GM12878 (cell line): ENCODE data around the gene HENMT1. TPM values are rescaled to one million over a fixed set of nuclear protein-coding genes. Genes with fewer than 3 reads are reported as not detected.

Source experiments
- CBX3 ChIP-seq: fragments of 200-600 bp; sonication (generic); IDR thresholded peaks from 2 replicates; pipeline ENCODE4 v1.6.1; 2016; ENCODE audit warnings: low read depth, borderline replicate concordance
- FOXK2 ChIP-seq: fragments of 450-650 bp; IDR thresholded peaks from 2 replicates; pipeline ENCODE4 v1.6.1; 2017; ENCODE audit warnings: mild to moderate bottlenecking, moderate library complexity
- IKZF2 ChIP-seq, 2 experiments: fragments of 450-650 bp; IDR thresholded peaks; 2 replicates each; pipeline ENCODE4 v1.6.1; 2017; ENCODE audit warnings: mild to moderate bottlenecking in 2 of 2, moderate library complexity in 2 of 2
- KAT2A ChIP-seq: conservative IDR thresholded peaks from 2 replicates; pipeline ENCODE4 v1.6.1; 2011; ENCODE audit warnings: low read depth, low read length; ENCODE audit not compliant: control insufficient read depth
- NFIC ChIP-seq: IDR thresholded peaks from 2 replicates; pipeline ENCODE4 v1.6.1; 2012; ENCODE audit warnings: low read depth, mild to moderate bottlenecking, inconsistent platforms, low read length, moderate library complexity
- NR2C2 ChIP-seq: IDR thresholded peaks from 2 replicates; pipeline ENCODE4 v1.6.1; 2011; ENCODE audit warnings: borderline replicate concordance, low read depth; ENCODE audit not compliant: control insufficient read depth, insufficient read length
- POLR2A ChIP-seq: IDR thresholded peaks from 2 replicates; pipeline ENCODE4 v1.6.1; 2011; ENCODE audit warnings: low read depth, mild to moderate bottlenecking, low read length
- RFX5 ChIP-seq: IDR thresholded peaks from 2 replicates; pipeline ENCODE4 v1.6.1; 2011; ENCODE audit warnings: low read depth, low read length, improper control_type of control experiment
- RUNX3 ChIP-seq: IDR thresholded peaks from 2 replicates; pipeline ENCODE4 v1.6.1; 2012; ENCODE audit warnings: low read length, inconsistent platforms
- SP1 ChIP-seq: IDR thresholded peaks from one replicate; pipeline ENCODE4 v1.6.1; 2011; ENCODE audit warnings: low read depth, low read length
- SREBF1 ChIP-seq: IDR thresholded peaks from 2 replicates; pipeline ENCODE4 v1.6.1; 2012; ENCODE audit warnings: mild to moderate bottlenecking, low read length
- STAT3 ChIP-seq: IDR thresholded peaks from 2 replicates; pipeline ENCODE4 v1.6.1; 2011; ENCODE audit warnings: low read depth, low read length, improper control_type of control experiment
- SUZ12 ChIP-seq: fragments of 200-600 bp; sonication (generic); IDR thresholded peaks from one replicate; pipeline ENCODE4 v1.6.1; 2018; ENCODE audit warnings: antibody characterized with exemption, mild to moderate bottlenecking; ENCODE audit not compliant: unreplicated experiment
- TBL1XR1 ChIP-seq: IDR thresholded peaks from 2 replicates; pipeline ENCODE4 v1.6.1; 2012; ENCODE audit warnings: low read depth, low read length, improper control_type of control experiment
- YY1 ChIP-seq: IDR thresholded peaks from 2 replicates; pipeline ENCODE4 v1.6.1; 2011; ENCODE audit warnings: low read depth, mild to moderate bottlenecking, low read length
- ZNF24 ChIP-seq: fragments of 450-650 bp; IDR thresholded peaks from 2 replicates; pipeline ENCODE4 v1.6.1; 2017; ENCODE audit warnings: antibody characterized with exemption, mild to moderate bottlenecking
- ZNF622 ChIP-seq: fragments of 450-650 bp; IDR thresholded peaks from 2 replicates; pipeline ENCODE4 v1.6.1; 2017; ENCODE audit warnings: mild to moderate bottlenecking, inconsistent platforms
- ZSCAN29 ChIP-seq: fragments of 450-650 bp; IDR thresholded peaks from 2 replicates; pipeline ENCODE4 v1.6.1; 2017; ENCODE audit warnings: mild to moderate bottlenecking, moderate library complexity
- polyA plus RNA-seq, 11 experiments: library from polyadenylated mRNA; depleted of rRNA in 4 of 11; unstranded in 6 of 11; stranded (reverse) in 5 of 11; fragments of >200 nt; fragmentation: Nextera tagmentation in 4 of 11; fragmentation: Illumina TruSeq in 1 of 11; extraction: Ambion mirVana in 4 of 11; extraction: Trizol in 1 of 11; gene quantifications; 1 replicate in 1 of 11; 2 replicates in 10 of 11; pipeline versions ENCODE4 v1.2.1 to v1.2.3, GENCODE V29; 2011 to 2016; ENCODE audit warnings: inconsistent platforms in 2 of 11, missing spikeins in 2 of 11, low read depth in 1 of 11
- total RNA-seq, 4 experiments: library from RNA; depleted of rRNA in 3 of 4; stranded (reverse); fragments of >200 nt in 3 of 4; fragmentation: Illumina TruSeq in 1 of 4; extraction: Trizol in 1 of 4; gene quantifications; 2 replicates each; pipeline versions ENCODE4 v1.2.1 to v1.2.3, GENCODE V29; 2013 to 2021
- TF ChIP-seq, protein P1 (sequence below): IDR thresholded peaks from 2 replicates; pipeline ENCODE4 v1.6.1; 2011; ENCODE audit warnings: borderline replicate concordance, low read depth, mild to moderate bottlenecking, moderate library complexity, low read length; ENCODE audit not compliant: insufficient read depth, poor library complexity, severe bottlenecking
- TF ChIP-seq, protein P2 (sequence below): IDR thresholded peaks from 2 replicates; pipeline ENCODE4 v1.6.1; 2012; ENCODE audit warnings: improper control_type of control experiment, low read depth, low read length; ENCODE audit not compliant: insufficient replicate concordance
- TF ChIP-seq, protein P3 (sequence below): IDR thresholded peaks from 2 replicates; pipeline ENCODE4 v1.6.1; 2011; ENCODE audit warnings: low read depth, low read length, improper control_type of control experiment, borderline replicate concordance
- TF ChIP-seq, protein P4 (sequence below): IDR thresholded peaks from 2 replicates; pipeline ENCODE4 v1.6.1; 2012; ENCODE audit warnings: low read length, inconsistent platforms

The HENMT1 gene
- total and polyA plus RNA-seq, 10 of the 15 experiments (the other 5 are each of a cell fraction or from before 2014, with no cell fraction given): 4.4 to 15.6 (median 10.4) TPM

DNA sequence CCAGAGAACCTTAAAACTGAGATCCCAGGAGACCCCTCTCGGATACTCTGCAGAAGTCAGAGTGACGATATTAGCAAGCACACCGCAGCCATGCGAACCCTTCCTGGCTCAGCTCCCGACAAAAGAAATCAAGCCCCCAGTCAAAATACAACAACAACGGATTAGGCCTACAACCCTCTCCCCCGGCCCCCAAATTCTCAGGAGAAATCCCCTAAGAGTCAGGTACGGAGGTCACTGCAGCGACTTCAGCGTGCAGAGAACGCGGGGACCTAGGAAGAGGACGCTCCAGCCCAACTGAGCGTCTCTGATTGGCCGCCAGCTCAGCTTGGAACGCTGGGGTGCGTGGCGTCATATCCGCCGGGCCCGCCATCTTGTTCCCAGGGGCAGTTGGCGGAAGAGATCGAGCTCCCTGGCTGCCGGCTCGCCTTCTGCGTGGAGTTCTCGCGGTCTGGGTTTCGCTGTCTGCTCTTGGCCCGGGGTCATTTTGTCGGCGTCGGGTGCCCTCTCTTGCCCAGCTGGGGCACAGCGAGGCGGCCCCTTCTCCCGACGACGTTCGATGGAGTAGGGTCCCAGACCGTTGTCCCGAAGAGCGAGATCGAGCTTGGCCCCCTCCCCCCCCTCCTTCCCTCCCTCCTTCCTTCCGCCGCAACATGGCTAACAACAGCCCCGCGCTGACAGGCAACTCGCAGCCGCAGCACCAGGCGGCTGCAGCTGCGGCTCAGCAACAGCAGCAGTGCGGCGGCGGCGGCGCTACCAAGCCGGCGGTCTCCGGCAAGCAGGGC lies 31.2 kb upstream of the HENMT1 start, which contains the start of gene PRPF38B (continued):
- TF ChIP-seq NFIC: no peak
- peak; percentile 99 for TF ChIP-seq POLR2A
- peak in 1 of 2 experiments; percentile 21; a peak in 1 of 4 replicates for TF ChIP-seq IKZF2 (IDR thresholded peaks at IDR 0.05)
- TF ChIP-seq SREBF1: no peak
- TF ChIP-seq YY1: peak; percentile 98
- TF ChIP-seq SP1: peak; percentile 26
- TF ChIP-seq ZNF24: no peak
- TF ChIP-seq, protein P1, sequence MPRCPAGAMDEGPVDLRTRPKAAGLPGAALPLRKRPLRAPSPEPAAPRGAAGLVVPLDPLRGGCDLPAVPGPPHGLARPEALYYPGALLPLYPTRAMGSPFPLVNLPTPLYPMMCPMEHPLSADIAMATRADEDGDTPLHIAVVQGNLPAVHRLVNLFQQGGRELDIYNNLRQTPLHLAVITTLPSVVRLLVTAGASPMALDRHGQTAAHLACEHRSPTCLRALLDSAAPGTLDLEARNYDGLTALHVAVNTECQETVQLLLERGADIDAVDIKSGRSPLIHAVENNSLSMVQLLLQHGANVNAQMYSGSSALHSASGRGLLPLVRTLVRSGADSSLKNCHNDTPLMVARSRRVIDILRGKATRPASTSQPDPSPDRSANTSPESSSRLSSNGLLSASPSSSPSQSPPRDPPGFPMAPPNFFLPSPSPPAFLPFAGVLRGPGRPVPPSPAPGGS: no peak
- no peak for TF ChIP-seq SUZ12
- peak; percentile 54 for TF ChIP-seq RUNX3
- TF ChIP-seq TBL1XR1: no peak
- no peak for TF ChIP-seq FOXK2
- TF ChIP-seq, protein P2, sequence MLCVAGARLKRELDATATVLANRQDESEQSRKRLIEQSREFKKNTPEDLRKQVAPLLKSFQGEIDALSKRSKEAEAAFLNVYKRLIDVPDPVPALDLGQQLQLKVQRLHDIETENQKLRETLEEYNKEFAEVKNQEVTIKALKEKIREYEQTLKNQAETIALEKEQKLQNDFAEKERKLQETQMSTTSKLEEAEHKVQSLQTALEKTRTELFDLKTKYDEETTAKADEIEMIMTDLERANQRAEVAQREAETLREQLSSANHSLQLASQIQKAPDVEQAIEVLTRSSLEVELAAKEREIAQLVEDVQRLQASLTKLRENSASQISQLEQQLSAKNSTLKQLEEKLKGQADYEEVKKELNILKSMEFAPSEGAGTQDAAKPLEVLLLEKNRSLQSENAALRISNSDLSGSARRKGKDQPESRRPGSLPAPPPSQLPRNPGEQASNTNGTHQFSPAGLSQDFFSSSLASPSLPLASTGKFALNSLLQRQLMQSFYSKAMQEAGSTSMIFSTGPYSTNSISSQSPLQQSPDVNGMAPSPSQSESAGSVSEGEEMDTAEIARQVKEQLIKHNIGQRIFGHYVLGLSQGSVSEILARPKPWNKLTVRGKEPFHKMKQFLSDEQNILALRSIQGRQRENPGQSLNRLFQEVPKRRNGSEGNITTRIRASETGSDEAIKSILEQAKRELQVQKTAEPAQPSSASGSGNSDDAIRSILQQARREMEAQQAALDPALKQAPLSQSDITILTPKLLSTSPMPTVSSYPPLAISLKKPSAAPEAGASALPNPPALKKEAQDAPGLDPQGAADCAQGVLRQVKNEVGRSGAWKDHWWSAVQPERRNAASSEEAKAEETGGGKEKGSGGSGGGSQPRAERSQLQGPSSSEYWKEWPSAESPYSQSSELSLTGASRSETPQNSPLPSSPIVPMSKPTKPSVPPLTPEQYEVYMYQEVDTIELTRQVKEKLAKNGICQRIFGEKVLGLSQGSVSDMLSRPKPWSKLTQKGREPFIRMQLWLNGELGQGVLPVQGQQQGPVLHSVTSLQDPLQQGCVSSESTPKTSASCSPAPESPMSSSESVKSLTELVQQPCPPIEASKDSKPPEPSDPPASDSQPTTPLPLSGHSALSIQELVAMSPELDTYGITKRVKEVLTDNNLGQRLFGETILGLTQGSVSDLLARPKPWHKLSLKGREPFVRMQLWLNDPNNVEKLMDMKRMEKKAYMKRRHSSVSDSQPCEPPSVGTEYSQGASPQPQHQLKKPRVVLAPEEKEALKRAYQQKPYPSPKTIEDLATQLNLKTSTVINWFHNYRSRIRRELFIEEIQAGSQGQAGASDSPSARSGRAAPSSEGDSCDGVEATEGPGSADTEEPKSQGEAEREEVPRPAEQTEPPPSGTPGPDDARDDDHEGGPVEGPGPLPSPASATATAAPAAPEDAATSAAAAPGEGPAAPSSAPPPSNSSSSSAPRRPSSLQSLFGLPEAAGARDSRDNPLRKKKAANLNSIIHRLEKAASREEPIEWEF: no peak
- TF ChIP-seq, protein P3, sequence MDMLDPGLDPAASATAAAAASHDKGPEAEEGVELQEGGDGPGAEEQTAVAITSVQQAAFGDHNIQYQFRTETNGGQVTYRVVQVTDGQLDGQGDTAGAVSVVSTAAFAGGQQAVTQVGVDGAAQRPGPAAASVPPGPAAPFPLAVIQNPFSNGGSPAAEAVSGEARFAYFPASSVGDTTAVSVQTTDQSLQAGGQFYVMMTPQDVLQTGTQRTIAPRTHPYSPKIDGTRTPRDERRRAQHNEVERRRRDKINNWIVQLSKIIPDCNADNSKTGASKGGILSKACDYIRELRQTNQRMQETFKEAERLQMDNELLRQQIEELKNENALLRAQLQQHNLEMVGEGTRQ: no peak
- TF ChIP-seq CBX3: no peak
- TF ChIP-seq RFX5: no peak
- TF ChIP-seq NR2C2: no peak
- no peak for TF ChIP-seq STAT3
- TF ChIP-seq KAT2A: no peak
- no peak for TF ChIP-seq ZSCAN29
- TF ChIP-seq, protein P4, sequence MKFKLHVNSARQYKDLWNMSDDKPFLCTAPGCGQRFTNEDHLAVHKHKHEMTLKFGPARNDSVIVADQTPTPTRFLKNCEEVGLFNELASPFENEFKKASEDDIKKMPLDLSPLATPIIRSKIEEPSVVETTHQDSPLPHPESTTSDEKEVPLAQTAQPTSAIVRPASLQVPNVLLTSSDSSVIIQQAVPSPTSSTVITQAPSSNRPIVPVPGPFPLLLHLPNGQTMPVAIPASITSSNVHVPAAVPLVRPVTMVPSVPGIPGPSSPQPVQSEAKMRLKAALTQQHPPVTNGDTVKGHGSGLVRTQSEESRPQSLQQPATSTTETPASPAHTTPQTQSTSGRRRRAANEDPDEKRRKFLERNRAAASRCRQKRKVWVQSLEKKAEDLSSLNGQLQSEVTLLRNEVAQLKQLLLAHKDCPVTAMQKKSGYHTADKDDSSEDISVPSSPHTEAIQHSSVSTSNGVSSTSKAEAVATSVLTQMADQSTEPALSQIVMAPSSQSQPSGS: no peak
- TF ChIP-seq ZNF622: no peak
